Activated CD4-positive, alpha-beta T cell treated with anti-CD3 and anti-CD28 coated beads, Interleukin-2, amount 50 U/mL, for 24 hours (primary cell): ENCODE results near the gene ZNF343.

ENCODE experiments used
- DNase-seq, 2 donors: peaks; one replicate each; pipeline ENCODE4 v3.0.0-alpha.2; 2020; ENCODE audit warnings: low read depth in 1 of 2, low spot score in 1 of 2

Gene ZNF343

DNA sequence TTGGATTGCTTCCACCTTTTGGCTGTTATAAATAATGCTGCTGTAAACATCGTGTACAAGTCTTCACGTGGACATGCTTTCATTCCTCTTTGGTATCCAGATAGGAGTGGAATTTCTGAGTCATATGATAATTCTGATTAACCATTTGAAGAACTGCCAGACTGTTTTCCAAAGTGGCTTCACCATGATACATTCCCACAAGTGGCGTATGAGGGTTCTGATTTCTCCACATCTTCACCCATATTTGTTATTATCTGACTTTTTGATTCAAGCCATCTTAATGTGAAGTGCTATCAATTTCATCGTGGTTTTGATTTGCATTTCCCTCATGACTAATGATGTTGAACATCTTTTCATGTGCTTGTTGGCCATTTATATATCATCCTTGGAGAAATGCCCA lies 35.2 kb downstream of the ZNF343 start:
- no peak for DNase-seq

DNA sequence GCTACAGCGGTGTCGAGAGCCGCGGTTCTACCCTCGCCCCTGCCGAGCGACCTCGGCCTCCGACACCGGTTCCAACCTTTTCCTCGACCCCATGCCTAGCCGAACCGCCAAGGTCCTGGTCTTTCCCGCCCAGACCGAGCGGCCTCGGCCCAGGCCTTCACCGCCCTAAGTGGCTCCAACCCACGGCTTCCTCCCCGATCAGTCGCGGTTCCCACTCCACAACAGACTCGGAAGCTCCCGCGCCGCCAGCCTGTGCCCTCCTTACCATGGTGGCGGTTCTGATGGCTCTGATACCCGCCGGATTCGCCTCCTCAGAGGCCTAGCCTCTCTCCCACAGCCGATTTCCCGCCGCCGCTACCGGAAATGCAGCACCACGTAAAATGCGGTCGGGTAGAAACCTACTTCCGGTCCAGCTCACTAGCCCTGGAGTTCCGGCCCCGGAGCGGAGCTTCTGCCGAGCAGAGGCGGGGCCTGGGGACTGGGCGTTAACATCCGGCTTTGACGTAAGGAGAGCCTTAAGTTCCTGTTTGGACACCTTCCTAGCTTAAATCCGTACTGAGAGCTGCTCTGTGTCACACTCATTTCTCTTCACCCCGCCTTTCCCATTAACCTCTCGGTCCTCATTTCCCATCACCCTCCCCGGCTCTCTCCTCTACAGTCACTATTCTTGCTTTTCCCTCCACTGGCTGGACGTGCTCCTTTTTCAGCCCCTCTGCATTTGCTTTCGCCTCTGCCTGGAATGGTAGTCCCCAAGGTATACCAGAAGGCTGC lies 38.1 kb downstream of the ZNF343 start, which contains the start of gene SNRPB:
SNRPB (minus strand) TSS at position 367 of the 771 bp plus-strand sequence; CDS start at position 268, 99 bp downstream.
- peak; percentile 92 to 96 for DNase-seq

DNA sequence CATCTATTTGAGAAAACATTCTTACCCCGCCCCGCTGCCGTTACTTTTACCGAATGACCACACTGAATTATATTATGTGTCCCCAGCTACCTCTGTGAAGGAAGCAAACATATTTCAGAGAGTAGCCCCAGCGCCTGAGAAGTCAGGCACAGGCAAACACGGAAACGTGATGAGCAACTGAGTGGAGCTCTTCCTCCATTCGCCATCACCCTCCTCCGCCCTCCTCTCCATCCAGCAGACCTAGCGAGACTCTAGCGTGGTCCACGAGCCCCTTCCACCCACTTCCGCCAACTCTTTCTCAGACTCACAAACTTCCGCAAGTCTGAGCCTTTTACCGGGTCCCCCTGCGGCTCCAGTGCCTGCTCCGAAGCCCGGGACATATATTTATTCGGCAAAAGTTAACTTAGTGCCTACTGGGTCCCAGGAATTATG lies 38.7 kb downstream of the ZNF343 start:
- DNase-seq = peak in 1 of 2 donors; percentile 46

- no peak for DNase-seq
Measured at GRCh38 chr20:2468581-2469407, 39.9 kb downstream of the ZNF343 start.

- DNase-seq = no peak
Measured at GRCh38 chr20:2467412-2467811, 41.3 kb downstream of the ZNF343 start.

DNA sequence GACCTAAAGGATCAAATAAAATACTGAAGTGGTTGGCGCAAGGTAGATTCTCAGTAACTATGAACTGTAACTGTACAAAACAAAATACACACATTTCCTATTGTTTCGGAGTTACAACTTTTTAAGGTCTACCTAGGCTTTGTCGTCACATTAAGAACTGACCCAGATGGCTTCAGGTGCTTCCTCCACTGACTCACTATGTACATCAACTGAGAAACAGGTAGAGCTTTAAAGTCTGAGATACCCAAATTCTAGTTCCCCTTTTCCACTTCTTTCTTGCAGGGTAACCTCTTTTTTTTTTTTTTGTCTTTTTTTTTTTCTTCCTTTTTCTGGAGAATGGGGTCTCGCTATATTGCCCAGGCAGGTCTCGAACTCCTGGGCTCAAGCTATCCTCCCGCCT lies 43.6 kb downstream of the ZNF343 start:
- no peak for DNase-seq

DNA sequence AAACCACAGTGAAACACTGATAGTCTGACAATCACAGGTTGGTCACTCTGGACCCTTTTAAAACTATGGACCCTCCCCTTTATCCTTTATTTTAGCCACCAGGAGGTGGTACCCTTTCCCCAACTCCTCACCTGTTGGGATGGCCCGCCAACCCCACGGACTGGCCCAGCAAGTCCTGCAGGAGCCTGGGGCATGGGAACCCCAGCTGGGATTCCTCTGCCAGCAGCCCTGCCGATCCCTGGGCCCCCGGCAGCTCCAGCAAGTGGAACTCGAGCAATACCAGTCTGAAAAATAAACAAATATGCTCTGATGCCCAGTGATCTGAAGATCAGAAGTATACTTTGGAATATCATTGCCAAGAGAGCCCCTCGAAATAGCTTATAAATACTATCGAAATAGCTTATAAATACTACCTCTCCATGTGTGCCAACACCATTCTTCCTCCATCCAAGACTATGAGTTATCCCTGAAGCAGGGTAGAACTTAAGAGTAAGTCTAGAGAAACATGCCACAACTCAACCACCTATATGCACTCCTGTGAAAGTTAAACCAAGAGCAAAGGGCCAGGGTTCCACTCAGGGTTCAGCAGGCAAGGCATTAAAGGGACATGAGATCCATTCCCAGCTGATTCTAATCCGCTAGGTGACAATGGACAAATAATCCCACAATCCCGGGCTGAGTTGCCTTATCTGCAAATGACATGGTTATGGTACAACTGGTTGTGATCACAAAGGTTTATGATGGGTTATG lies 44.9 kb downstream of the ZNF343 start:
- DNase-seq = no peak

GRCh38 chr20:2462484-2462883 lies 46.2 kb downstream of the ZNF343 start:
- DNase-seq = no peak

GRCh38 chr20:2460752-2461424 lies 47.8 kb downstream of the ZNF343 start:
- no peak for DNase-seq

- no peak for DNase-seq
Measured at GRCh38 chr20:2459981-2460751, 48.5 kb downstream of the ZNF343 start.

DNA sequence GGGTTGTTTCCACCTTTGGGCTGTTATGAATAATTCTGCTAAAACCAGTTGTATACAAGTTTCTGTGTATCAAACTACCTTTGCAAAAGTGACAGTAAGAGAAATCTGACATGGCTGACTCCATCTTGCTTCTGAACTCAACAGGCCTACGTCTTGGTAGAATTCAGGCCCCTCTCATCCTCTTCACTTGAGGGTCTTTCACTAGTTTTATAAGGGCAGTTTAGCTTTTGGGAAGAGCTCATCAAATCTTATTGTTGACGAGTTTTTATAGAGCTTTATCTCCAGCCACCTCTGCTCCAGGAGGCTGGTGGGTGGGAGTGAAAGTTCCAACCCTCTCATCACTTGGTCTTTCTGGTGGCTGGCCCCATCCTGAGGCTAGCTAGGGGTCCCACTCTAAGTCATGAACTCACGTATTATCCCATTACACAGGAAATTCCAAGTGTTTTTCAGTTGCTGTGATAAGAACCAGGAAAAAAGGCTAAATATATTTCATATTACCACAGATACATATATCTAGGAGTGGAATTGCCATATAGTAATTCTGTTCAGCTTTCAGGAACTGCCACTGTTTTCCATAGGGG lies 49.7 kb downstream of the ZNF343 start:
- no peak for DNase-seq

DNA sequence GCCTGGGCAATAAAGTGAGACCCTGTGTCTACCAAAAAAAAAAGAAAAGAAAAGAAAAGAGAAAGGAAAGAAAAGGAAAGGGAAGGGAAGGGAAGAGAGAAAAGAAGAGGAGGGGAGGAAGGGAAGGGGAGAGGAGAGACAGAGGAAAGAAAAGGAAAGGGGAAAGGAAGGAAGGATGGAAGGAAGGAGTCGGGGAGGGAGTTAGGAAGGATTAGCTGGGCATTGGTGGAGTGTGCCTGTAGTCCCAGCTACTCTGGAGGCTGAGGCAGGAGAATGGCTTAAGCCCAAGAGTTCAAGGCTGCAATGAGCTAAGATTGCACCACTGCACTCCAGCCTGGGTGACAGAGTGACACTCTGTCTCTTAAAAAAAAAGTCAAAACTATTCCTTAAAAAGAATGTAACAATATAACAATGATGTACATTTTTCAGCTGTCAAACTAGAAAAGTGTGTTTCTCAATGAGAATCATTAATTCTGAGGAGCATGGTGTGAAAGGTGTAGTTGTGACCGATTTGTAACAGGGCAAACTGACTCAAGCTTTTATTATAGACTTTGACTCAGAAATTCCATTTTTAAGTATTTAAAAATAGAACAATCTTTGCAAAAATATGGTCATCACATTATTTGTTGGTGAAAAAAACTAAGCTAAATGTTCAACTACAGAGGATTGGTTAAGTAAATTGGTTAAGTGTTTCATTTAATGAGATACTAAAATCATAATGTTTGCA lies 52.8 kb downstream of the ZNF343 start:
- DNase-seq = no peak

DNA sequence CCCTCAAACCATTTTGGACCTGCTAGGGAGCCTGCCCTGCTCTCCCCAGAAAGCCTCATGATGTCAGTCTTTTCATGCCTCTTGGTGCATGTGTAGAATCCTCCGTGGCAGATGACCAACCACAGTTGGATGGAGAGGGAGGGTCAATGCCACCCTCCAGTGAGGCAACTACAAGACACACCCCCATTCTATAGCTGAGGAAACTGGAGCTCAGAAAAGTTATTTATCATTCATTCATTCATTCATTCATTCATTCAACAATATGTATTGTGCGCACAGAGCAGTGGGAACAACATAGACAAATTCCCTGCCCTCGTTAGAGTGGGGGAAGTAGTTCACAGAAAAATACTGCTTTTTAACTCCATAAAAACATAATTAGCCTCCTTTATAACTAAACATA lies 54.9 kb downstream of the ZNF343 start:
- DNase-seq = no peak

GRCh38 chr20:2451939-2452732 lies 56.6 kb downstream of the ZNF343 start:
- DNase-seq = peak; percentile 22 to 59

- no peak for DNase-seq
Measured at GRCh38 chr20:2451422-2451821, 57.3 kb downstream of the ZNF343 start.

GRCh38 chr20:2449386-2449785 lies 59.3 kb downstream of the ZNF343 start:
- DNase-seq = no peak

DNA sequence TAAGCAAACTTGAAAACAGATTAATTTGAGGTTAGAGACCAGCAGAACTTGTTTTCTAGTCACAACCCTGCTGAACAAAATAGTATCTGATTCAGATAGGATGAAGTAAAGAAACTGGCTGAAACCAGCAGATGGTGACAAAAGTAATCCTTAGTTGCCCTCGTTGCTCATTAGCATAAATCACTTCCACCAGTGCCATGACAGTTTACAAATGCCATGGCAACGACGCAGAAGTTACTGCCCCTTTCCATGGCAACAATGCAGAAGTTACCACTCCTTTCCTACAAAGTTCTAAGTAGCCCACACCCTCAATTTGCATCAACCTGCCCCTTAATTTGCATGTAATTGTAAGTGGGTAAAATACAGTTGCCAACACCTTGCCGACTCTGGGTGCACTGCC lies 61.9 kb downstream of the ZNF343 start:
- no peak for DNase-seq
